ENCODE data around the gene KSR2. TPM values are rescaled to one million over a fixed set of nuclear protein-coding genes. Genes with fewer than 3 reads are reported as not detected.

Gene KSR2
- total and polyA plus RNA-seq, 7 donors: under 0.01 to 1.1 (median 0.41) TPM

DNA sequence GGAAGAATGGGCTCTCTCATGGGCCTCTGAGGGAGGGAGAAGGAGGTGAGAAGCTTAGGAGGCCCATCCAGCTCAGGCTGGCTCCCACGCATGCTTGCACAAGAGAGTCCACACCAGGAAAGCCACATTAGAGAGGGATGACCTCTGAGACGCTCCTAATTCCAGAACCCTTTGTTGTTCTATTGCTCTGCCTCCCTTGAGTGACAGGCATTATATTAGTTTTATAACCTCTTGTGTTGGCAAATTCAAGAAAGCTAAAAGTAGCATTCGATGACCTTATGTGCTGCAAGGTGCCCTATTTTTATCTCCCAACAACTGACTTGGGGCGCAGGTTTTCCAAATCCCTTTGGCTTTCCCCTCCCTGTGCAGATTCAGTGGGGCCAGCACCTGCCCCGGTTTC is 190.1 kb downstream of the KSR2 start:
- Histone ChIP-seq H3K4me1 (no peaks in the 10 kb centered on the region), H3K36me3 (no peaks in the 10 kb centered on the region), H3K27me3 (no peaks in the 10 kb centered on the region), H3K4me3 (no peak overlapping the region), H3K9me3 (no peaks in the 10 kb centered on the region), H3K27ac (no peak overlapping the region)
- TF ChIP-seq EP300 (IDR thresholded peaks at IDR 0.05): no peak
- no peak for TF ChIP-seq POLR2AphosphoS5 (IDR thresholded peaks at IDR 0.05)
- TF ChIP-seq POLR2A (IDR thresholded peaks at IDR 0.05): no peak
- TF ChIP-seq, protein P1, sequence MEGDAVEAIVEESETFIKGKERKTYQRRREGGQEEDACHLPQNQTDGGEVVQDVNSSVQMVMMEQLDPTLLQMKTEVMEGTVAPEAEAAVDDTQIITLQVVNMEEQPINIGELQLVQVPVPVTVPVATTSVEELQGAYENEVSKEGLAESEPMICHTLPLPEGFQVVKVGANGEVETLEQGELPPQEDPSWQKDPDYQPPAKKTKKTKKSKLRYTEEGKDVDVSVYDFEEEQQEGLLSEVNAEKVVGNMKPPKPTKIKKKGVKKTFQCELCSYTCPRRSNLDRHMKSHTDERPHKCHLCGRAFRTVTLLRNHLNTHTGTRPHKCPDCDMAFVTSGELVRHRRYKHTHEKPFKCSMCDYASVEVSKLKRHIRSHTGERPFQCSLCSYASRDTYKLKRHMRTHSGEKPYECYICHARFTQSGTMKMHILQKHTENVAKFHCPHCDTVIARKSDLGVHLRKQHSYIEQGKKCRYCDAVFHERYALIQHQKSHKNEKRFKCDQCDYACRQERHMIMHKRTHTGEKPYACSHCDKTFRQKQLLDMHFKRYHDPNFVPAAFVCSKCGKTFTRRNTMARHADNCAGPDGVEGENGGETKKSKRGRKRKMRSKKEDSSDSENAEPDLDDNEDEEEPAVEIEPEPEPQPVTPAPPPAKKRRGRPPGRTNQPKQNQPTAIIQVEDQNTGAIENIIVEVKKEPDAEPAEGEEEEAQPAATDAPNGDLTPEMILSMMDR (IDR thresholded peaks at IDR 0.05): no peak
- intact Hi-C loops (cut with DNase I): no loop called here
- WGBS, 2 donors: 65 to 78% methylated on average over 5 of the region's 5 CpGs
- DNase-seq: no peak

DNA sequence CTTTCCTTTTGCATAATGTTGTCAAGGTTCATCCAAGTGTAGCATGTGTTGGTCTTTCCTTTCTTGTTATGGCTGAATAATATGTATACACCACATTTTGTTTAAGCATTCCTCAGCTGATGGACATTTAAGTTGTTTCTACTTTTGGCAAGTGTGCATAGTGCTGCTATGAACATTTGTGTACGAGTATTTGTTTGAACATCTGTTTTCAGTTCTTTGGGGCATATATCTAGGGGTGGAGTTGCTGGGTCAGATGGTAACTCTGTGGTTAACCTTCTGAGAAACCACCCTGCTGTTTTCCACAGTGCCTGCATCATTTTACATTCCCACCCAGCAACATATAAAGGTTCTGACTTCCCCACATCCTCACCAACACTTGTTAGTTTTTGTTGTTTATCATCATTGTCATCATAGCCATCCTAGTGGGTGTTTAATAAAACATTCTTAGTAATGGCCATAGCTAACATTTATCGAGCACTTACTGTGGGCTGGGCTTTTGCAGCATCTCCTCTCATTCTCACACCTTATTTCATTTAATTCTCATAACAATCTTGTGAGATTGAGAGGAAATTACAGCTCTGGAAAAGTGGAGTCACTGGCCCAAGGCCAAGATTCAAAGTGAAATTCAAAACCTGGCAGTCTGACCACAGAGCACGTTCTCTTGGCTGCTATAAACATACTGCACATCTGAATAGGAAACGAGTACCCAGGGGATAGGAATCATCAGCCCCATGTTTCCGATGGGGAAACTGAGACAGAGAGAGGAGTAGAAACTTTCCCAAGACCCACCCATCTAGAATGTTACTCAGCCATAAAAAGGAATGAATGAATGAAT is 193.6 kb downstream of the KSR2 start:
- no peak for DNase-seq
- H3K36me3 ChIP-seq: no peaks in the 10 kb centered on the region
- WGBS, 2 donors: 41 to 56% methylated on average over 5 of the region's 5 CpGs
- no peak overlapping the region for H3K4me3 ChIP-seq
- H3K4me1 ChIP-seq: no peaks in the 10 kb centered on the region
- no peaks in the 10 kb centered on the region for H3K9me3 ChIP-seq
- no peak overlapping the region for H3K27ac ChIP-seq
- intact Hi-C loops (cut with DNase I): no loop called here
- peaks cover 0 to 5% (median 0%) of the 10 kb centered on the region in 3 donors for H3K27me3 ChIP-seq
- TF ChIP-seq POLR2AphosphoS5 (IDR thresholded peaks at IDR 0.05): no peak
- TF ChIP-seq, protein P1 (IDR thresholded peaks at IDR 0.05): no peak
- TF ChIP-seq EP300 (IDR thresholded peaks at IDR 0.05): no peak
- no peak for TF ChIP-seq POLR2A (IDR thresholded peaks at IDR 0.05)

DNA sequence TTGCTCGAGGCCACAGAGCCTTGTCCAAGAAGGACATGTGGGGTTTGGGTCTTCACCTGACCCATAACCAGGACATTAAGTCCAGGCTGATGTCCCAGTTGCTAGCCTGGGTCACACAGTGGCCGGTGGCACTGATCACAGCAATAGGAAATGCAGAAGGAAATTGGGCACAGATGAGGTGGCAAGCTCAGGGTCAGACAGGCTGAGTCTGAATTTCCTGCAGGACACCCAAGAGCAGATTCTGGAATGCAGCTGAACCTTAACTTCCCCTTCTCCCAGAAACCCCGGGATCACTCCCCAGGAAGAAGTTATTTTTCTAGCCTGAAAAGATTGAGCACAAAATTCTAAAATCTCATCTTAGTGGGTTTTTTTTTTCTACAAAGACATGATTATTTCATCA is 199.9 kb downstream of the KSR2 start:
- TF ChIP-seq EP300 (IDR thresholded peaks at IDR 0.05): no peak
- no peak for TF ChIP-seq POLR2A (IDR thresholded peaks at IDR 0.05)
- TF ChIP-seq POLR2AphosphoS5 (IDR thresholded peaks at IDR 0.05): no peak
- TF ChIP-seq, protein P1 (IDR thresholded peaks at IDR 0.05): no peak
- H3K4me3 ChIP-seq: no peak overlapping the region
- WGBS, 2 donors: 60 to 75% methylated on average over 3 of the region's 3 CpGs
- DNase-seq: no peak
- no peak overlapping the region for H3K27ac ChIP-seq
- H3K27me3 ChIP-seq: peaks cover 0 to 5% (median 0%) of the 10 kb centered on the region in 3 donors
- H3K36me3 ChIP-seq: no peaks in the 10 kb centered on the region
- H3K9me3 ChIP-seq: peaks cover 0 to 5% (median under 1%) of the 10 kb centered on the region in 4 donors
- intact Hi-C loops (cut with DNase I): no loop called here
- no peaks in the 10 kb centered on the region for H3K4me1 ChIP-seq

DNA sequence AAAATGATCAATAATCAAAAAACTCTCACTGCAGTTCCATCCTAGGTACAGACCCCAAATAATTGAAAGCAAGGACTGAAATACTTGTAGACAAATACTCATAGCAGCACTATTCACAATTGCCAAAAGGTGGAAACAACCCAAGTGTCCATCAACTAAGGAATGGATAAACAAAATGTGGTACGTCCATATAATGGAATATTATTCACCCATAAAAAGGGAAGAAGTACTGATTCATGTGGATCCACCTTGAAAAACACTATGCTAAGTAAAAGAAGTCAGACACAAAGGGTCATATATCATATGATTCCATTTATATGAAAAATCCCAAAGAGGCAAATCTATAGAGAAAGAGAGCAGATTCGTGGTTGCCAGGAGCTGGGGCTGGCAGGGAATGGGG is 202.8 kb downstream of the KSR2 start:
- H3K36me3 ChIP-seq: no peaks in the 10 kb centered on the region
- H3K27me3 ChIP-seq: no peaks in the 10 kb centered on the region
- no peak overlapping the region for H3K4me3 ChIP-seq
- H3K4me1 ChIP-seq: no peaks in the 10 kb centered on the region
- no peak overlapping the region for H3K27ac ChIP-seq
- WGBS, 2 donors: 87 to 90% methylated on average over 2 of the region's 2 CpGs
- H3K9me3 ChIP-seq: peaks cover 0 to 5% (median 2%) of the 10 kb centered on the region in 4 donors
- TF ChIP-seq EP300 (IDR thresholded peaks at IDR 0.05) (no peak), POLR2A (IDR thresholded peaks at IDR 0.05) (no peak), POLR2AphosphoS5 (IDR thresholded peaks at IDR 0.05) (no peak)
- TF ChIP-seq, protein P1 (IDR thresholded peaks at IDR 0.05): no peak
- DNase-seq: no peak
- intact Hi-C loops (cut with DNase I): no loop called here
